Epithelial cell of alveolus of lung (primary cell): ENCODE measurements around the gene GPAT2. TPM values are rescaled to one million over a fixed set of nuclear protein-coding genes. Genes with fewer than 3 reads are reported as not detected.

Experiments used
- total RNA-seq: library from RNA; depleted of rRNA; stranded (reverse); fragments of >200 nt; gene quantifications from 2 replicates; pipeline ENCODE4 v1.2.1, GENCODE V29; 2015

GPAT2 gene
- total RNA-seq = 0.08 and 4.9 TPM in 2 replicates

GRCh38 chr2:96034792-96035191, at the start of gene GPAT2:
Gene GPAT2, minus strand, starts transcription at chr2:96034916. Its CDS starts 2,557 bp downstream, at chr2:96032359.

GRCh38 chr2:95991351-95992094, 43.2 kb downstream of the GPAT2 start, which contains the start of gene ANKRD36C:
Gene ANKRD36C, minus strand, starts transcription at chr2:95991824. Its CDS starts 116 bp downstream, at chr2:95991708.

Other genes with a start within 250 kb of the GPAT2 start
- 7.6 and 12.1 TPM in 2 replicates for gene ANKRD36C, start 43.1 kb downstream of the GPAT2 start, total RNA-seq
- gene ADRA2B, start 81.7 kb upstream of the GPAT2 start, total RNA-seq = not detected in 2 replicates
- gene ASTL, start 103.6 kb upstream of the GPAT2 start, total RNA-seq = under 0.01 and 0.24 TPM in 2 replicates
- 0.40 and 2.6 TPM in 2 replicates for gene DUSP2, start 110.5 kb upstream of the GPAT2 start, total RNA-seq
- gene STARD7, start 173.9 kb upstream of the GPAT2 start, total RNA-seq = 89.1 and 97.7 TPM in 2 replicates
- gene TMEM127, start 231.1 kb upstream of the GPAT2 start, total RNA-seq = 27.7 and 34.8 TPM in 2 replicates
- gene CIAO1, start 231.3 kb upstream of the GPAT2 start, total RNA-seq = 73.8 and 94.4 TPM in 2 replicates